Endothelial cell of umbilical vein (primary cell): ENCODE data around the gene EIF2B5.

Experiments used
- EZH2 ChIP-seq: IDR thresholded peaks from 2 replicates; pipeline ENCODE4 v1.6.1; 2012; ENCODE audit warnings: borderline replicate concordance, low read depth, mild to moderate bottlenecking, moderate library complexity, low read length, inconsistent platforms; ENCODE audit not compliant: severe bottlenecking
- FOS ChIP-seq: IDR thresholded peaks from 2 replicates; pipeline ENCODE4 v1.6.1; 2011; ENCODE audit warnings: mild to moderate bottlenecking, low read length, moderate library complexity, borderline replicate concordance; ENCODE audit not compliant: insufficient read depth
- GATA2 ChIP-seq: IDR thresholded peaks from 2 replicates; pipeline ENCODE4 v1.7.0; 2011; ENCODE audit warnings: low read depth, mild to moderate bottlenecking, moderate library complexity, mixed read lengths, low read length; ENCODE audit not compliant: insufficient read length, insufficient read depth
- JUN ChIP-seq: IDR thresholded peaks from 2 replicates; pipeline ENCODE4 v1.6.1; 2011; ENCODE audit warnings: borderline replicate concordance, low read depth; ENCODE audit not compliant: insufficient read length, insufficient read depth
- MAX ChIP-seq: IDR thresholded peaks from 2 replicates; pipeline ENCODE4 v1.6.1; 2011; ENCODE audit not compliant: insufficient read depth, insufficient read length
- MYC ChIP-seq: IDR thresholded peaks from one replicate; pipeline ENCODE4 v1.6.1; 2011; ENCODE audit warnings: mild to moderate bottlenecking, low read depth, low read length
- POLR2A ChIP-seq: IDR thresholded peaks from 2 replicates; pipeline ENCODE4 v1.6.1; 2012; ENCODE audit warnings: low read depth, mild to moderate bottlenecking, control low read depth, low read length
- POLR2AphosphoS5 ChIP-seq: IDR thresholded peaks from 2 replicates; pipeline ENCODE4 v1.6.1; 2012; ENCODE audit warnings: low read depth, mild to moderate bottlenecking, control low read depth, low read length, moderate library complexity; ENCODE audit not compliant: insufficient read depth
- TF ChIP-seq, protein P1 (sequence below), 2 donors: IDR thresholded peaks; 1 replicate in 1 of 2; 2 replicates in 1 of 2; pipeline ENCODE4 v1.5.1; 2011; ENCODE audit warnings: low read length in 2 of 2, mild to moderate bottlenecking in 2 of 2, moderate library complexity in 2 of 2, control low read depth in 1 of 2, inconsistent platforms in 1 of 2, low read depth in 1 of 2; ENCODE audit not compliant: insufficient read depth in 1 of 2; ENCODE audit errors: extremely low read depth in 1 of 2

DNA sequence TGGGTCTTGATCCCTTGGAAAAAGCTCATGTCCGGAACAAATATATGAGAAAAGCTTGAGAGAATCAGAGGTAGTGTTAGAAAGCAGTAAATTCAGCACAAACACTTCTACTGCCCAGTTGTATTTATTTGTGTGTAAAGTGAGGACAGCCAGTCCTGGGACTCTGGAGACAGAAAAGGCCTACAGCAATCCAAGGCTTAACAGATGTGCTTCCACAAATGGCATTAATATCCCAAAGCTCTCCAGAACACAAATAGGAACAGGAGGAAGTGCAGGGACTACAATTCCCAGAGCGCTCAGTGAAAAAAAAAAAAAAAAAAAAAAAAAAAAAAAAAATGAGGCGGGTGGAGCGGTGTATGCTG is 39.1 kb downstream of the EIF2B5 start:
- no peak for TF ChIP-seq JUN
- TF ChIP-seq, protein P1, sequence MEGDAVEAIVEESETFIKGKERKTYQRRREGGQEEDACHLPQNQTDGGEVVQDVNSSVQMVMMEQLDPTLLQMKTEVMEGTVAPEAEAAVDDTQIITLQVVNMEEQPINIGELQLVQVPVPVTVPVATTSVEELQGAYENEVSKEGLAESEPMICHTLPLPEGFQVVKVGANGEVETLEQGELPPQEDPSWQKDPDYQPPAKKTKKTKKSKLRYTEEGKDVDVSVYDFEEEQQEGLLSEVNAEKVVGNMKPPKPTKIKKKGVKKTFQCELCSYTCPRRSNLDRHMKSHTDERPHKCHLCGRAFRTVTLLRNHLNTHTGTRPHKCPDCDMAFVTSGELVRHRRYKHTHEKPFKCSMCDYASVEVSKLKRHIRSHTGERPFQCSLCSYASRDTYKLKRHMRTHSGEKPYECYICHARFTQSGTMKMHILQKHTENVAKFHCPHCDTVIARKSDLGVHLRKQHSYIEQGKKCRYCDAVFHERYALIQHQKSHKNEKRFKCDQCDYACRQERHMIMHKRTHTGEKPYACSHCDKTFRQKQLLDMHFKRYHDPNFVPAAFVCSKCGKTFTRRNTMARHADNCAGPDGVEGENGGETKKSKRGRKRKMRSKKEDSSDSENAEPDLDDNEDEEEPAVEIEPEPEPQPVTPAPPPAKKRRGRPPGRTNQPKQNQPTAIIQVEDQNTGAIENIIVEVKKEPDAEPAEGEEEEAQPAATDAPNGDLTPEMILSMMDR (IDR thresholded peaks at IDR 0.05; ENCODE audit: extremely low read depth in 1 of 2, insufficient read depth in 1 of 2, low read depth in 1 of 2, low read length in 2 of 2) = no peak
- TF ChIP-seq EZH2 = no peak
- TF ChIP-seq POLR2AphosphoS5 = no peak
- no peak for TF ChIP-seq POLR2A
- TF ChIP-seq MYC = no peak
- no peak for TF ChIP-seq MAX
- no peak for TF ChIP-seq FOS
- no peak for TF ChIP-seq GATA2
